Astrocyte of the cerebellum (primary cell): ENCODE measurements around the gene HLA-DPB1.

Source experiments
- DNase-seq: peaks from one replicate; pipeline ENCODE4 v3.0.0-alpha.2; 2011; ENCODE audit warnings: low read depth
- H3K4me3 ChIP-seq: 2 replicates; pipeline ENCODE4 v1.5.1; 2011; ENCODE audit warnings: mild to moderate bottlenecking, low read depth, low read length, moderate library complexity
- CTCF ChIP-seq: IDR thresholded peaks from 2 replicates; pipeline ENCODE4 v1.5.1; 2012; ENCODE audit warnings: low read length, low read depth, moderate library complexity, mild to moderate bottlenecking; ENCODE audit errors: missing control alignments
- in situ Hi-C: cut with HindIII; loops from 2 replicates; pipeline ENCODE4 v1.10.0; 2017; ENCODE audit warnings: low sequenced_read_pairs

The HLA-DPB1 gene

DNA sequence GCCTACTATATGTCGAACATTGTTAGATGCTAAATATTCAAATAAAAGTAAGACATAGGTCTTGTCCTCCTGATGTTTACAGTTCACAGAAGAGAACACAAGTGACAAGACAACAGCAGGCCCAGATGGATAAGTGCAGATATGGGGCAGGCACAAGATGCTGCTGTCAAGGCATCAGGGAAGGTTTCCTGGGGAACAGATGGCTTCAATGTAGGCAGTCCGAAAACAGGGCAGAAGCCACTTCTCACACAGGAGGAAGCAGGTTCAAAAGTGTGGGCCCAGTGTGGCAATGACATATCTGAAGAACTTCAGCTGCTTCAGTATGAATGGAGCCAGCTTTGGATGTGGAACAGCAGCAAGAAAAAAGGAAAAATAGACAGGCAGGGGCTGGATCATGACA lies 32.5 kb downstream of the HLA-DPB1 start:
- in situ Hi-C loops, result no loop called here
- no peak overlapping the region for H3K4me3 ChIP-seq
- DNase-seq, result no peak
- TF ChIP-seq CTCF, result no peak

DNA sequence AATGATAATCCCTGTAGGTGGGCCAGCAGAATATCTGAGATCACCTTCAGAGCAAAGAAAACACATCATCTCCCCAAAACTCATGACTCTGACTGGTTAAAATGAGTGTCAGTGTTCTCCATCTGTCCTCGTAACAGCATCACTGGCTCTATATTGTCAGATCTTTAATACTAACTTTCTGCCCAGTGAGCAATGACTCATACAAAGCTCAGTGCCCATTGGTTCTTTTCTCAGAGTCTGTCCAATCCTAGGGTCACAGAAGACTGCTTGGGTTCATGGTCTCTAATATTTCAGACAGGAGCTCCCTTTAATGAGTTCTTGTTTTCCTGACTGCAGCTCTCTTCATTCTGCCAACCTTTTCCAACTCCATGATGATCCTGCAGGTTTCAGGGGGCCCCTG lies 36.4 kb downstream of the HLA-DPB1 start:
- TF ChIP-seq CTCF, result no peak
- in situ Hi-C loops, result no loop called here
- DNase-seq, result no peak
- H3K4me3 ChIP-seq, result no peak overlapping the region

DNA sequence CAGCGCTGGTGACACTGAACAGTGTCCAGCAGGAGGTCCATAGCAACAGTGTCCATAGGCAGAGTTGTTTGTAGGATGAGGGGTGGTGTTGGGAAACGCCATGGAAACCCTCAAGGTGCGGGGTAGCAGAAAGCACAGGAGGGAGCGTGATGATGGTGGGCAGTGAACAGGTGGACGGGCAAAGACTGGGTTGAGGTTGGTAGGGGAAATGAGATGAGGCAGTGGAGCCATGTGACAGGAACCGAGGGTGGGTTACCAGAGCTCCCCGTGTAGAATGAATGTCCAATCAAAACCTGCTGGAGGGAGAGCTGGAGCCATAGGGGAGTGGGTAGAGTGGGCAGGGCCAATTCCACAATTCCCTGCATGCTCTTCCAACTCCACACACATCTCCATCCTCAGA lies 38.0 kb downstream of the HLA-DPB1 start:
- no peak for DNase-seq
- no peak for TF ChIP-seq CTCF
- in situ Hi-C loops, result no loop called here
- no peak overlapping the region for H3K4me3 ChIP-seq

DNA sequence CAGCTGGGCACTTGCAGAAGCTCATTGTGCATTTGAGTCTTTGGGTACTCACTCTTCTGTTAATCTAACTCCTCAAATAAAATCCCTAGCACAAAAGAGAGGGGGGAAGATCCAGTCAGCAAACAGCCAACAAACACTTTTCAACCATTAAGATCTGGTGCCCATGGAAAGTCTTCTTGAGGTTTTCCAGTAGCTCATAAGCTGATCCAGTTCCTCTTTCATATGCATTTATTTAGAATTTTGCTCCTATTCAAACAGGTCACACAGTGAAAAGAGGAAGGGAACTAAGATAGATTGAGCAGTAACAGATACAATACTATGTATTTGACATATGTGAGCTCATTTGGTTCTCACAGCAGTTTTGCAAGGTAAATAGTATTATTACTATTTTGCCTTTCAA lies 38.6 kb downstream of the HLA-DPB1 start:
- no peak for TF ChIP-seq CTCF
- no peak overlapping the region for H3K4me3 ChIP-seq
- in situ Hi-C loops, result no loop called here
- no peak for DNase-seq

DNA sequence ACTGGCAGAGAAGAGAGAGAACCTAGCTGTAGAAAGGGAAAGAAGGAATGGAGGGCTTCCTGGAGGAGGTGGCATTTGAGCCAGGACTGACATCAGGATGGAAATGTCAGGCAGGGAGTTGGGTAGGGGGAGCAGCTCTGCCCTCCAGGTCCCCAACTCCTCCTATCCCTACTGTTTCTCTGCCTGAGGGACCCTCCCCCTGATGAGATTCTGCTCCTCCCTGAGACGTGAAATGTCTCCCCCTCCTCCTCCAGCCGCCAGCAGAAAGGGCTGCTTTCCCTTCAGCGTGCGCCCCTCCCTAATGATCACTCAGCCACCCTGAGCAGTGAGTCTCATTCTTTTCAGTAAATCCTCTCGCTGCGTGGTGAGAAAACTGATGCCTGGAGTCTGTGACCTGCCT lies 40.6 kb downstream of the HLA-DPB1 start:
- DNase-seq, result no peak
- no peak for TF ChIP-seq CTCF
- no peak overlapping the region for H3K4me3 ChIP-seq
- in situ Hi-C loops, result no loop called here

DNA sequence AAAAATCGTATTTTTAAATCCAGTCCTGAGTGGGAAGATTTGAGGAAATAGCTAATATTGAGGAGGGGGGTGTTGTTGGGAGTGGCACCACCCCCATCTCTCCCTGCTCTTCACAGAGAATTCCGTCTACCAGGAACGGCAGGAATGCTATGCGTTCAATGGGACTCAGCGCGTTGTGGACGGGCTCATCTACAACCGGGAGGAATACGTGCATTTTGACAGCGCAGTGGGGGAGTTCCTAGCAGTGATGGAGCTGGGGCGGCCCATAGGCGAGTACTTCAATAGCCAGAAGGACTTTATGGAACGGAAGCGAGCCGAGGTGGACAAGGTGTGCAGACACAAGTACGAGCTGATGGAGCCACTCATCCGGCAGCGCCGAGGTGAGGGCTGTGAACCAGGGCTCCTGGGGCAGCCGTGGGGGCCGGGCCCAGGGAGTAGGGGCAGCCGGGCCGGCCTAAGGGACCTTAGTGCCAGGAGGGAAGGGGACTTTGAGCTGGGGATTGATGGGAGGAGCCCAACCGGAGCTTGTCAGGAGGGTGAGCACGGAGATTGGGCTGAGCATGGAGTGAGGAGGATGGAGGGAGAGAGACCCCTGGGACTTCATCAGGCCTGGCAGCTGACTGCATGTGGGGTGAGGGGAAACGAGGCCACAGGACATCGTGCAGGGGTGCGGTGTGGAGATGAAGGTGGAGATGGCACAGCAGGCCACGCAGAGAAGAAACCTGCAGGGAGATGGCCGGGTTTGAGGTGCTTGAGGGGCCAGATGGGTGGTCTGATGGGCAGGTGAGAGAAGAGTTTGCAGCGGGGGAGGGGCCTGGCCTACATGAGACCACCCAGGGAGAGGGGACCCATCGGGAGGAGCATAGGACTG lies 41.3 kb downstream of the HLA-DPB1 start:
- TF ChIP-seq CTCF, result no peak
- no peak overlapping the region for H3K4me3 ChIP-seq
- in situ Hi-C loops, result no loop called here
- DNase-seq, result no peak
